IMR-90 (cell line): ENCODE results near the gene ARAP2. TPM values are rescaled to one million over a fixed set of nuclear protein-coding genes. Genes with fewer than 3 reads are reported as not detected.

Experiments used
- ATAC-seq: fragments of 200-7000 bp; cut with Tn5 transposase; 2 replicates; pipeline ENCODE4 v1.9.1; 2020; ENCODE audit warnings: low read depth, mild to moderate bottlenecking, moderate library complexity
- BruUV-seq: library from RNA; stranded (reverse); fragments of 400-500 nt; replicated peaks from 2 replicates; lab custom pipeline; 2021; lab: Mats Ljungman, UMichigan
- CTCF ChIA-PET: fragments of 300-600 bp; formaldehyde crosslinking; extraction: SDS; loops from one replicate; lab custom pipeline; 2021; ENCODE audit warnings: antibody characterized with exemption; lab: Yijun Ruan, JAX
- POLR2A ChIA-PET: fragments of 300-600 bp; sonication (Branson Sonifier 250); formaldehyde crosslinking; loops from one replicate; lab custom pipeline; 2022; ENCODE audit warnings: antibody characterized with exemption; ENCODE audit not compliant: unreplicated experiment; lab: Charles Lee
- DNase-seq: peaks from one replicate; pipeline ENCODE4 v3.0.0; 2013
- H2AFZ ChIP-seq: replicated peaks from 2 replicates; pipeline ENCODE3; 2013; ENCODE audit warnings: low read length, mild to moderate bottlenecking; ENCODE audit not compliant: poor library complexity
- H2AK5ac ChIP-seq: 2 replicates; pipeline ENCODE4 v1.6.1; 2013; ENCODE audit warnings: low read depth, low read length, inconsistent platforms
- H2AK9ac ChIP-seq: replicated peaks from 2 replicates; pipeline ENCODE3; 2013; ENCODE audit warnings: mild to moderate bottlenecking, low read depth, low read length, moderate library complexity; ENCODE audit not compliant: poor library complexity
- H2BK120ac ChIP-seq: 2 replicates; pipeline ENCODE4 v1.6.1; 2013; ENCODE audit warnings: low read depth, low read length, inconsistent platforms
- H2BK15ac ChIP-seq: 3 replicates; pipeline ENCODE4 v1.6.1; 2013; ENCODE audit warnings: low read depth, low read length, inconsistent platforms
- H2BK20ac ChIP-seq: 2 replicates; pipeline ENCODE4 v1.6.1; 2013; ENCODE audit warnings: low read depth, mild to moderate bottlenecking, inconsistent platforms, low read length, moderate library complexity
- H2BK5ac ChIP-seq: 2 replicates; pipeline ENCODE4 v1.6.1; 2013; ENCODE audit warnings: mild to moderate bottlenecking, low read depth, low read length, inconsistent platforms; ENCODE audit not compliant: poor library complexity, severe bottlenecking
- H3K14ac ChIP-seq: replicated peaks from 2 replicates; pipeline ENCODE4 v1.6.1; 2013; ENCODE audit warnings: low read depth, low read length, inconsistent platforms
- H3K18ac ChIP-seq: 2 replicates; pipeline ENCODE4 v1.6.1; 2013; ENCODE audit warnings: low read depth, low read length, control low read depth
- H3K23ac ChIP-seq: 2 replicates; pipeline ENCODE4 v1.6.1; 2013; ENCODE audit warnings: low read depth, low read length, inconsistent platforms
- H3K27ac ChIP-seq: 2 replicates; pipeline ENCODE4 v1.5.1; 2013; ENCODE audit warnings: mild to moderate bottlenecking, control low read depth, low read length; ENCODE audit not compliant: insufficient read depth
- H3K27me3 ChIP-seq: 2 replicates; pipeline ENCODE4 v1.6.1; 2013; ENCODE audit warnings: low read length; ENCODE audit not compliant: control insufficient read depth, insufficient read depth
- H3K36me3 ChIP-seq: 2 replicates; pipeline ENCODE4 v1.6.1; 2013; ENCODE audit warnings: low read length, mixed read lengths; ENCODE audit not compliant: control insufficient read depth, insufficient read depth
- H3K4ac ChIP-seq: 2 replicates; pipeline ENCODE4 v1.6.1; 2013; ENCODE audit warnings: low read depth, low read length, inconsistent platforms
- H3K4me1 ChIP-seq: 2 replicates; pipeline ENCODE4 v1.6.1; 2013; ENCODE audit warnings: low read length, mixed read lengths; ENCODE audit not compliant: control insufficient read depth, insufficient read depth
- H3K4me2 ChIP-seq: 2 replicates; pipeline ENCODE4 v1.6.1; 2013; ENCODE audit warnings: low read depth, mild to moderate bottlenecking, control low read depth, low read length, moderate library complexity
- H3K4me3 ChIP-seq: 2 replicates; pipeline ENCODE4 v1.5.1; 2013; ENCODE audit warnings: low read depth, mild to moderate bottlenecking, control low read depth, low read length, moderate library complexity; ENCODE audit not compliant: insufficient read depth
- H3K56ac ChIP-seq: 2 replicates; pipeline ENCODE4 v1.6.1; 2013; ENCODE audit warnings: low read length, inconsistent platforms; ENCODE audit not compliant: insufficient read depth; ENCODE audit errors: extremely low read depth
- H3K79me1 ChIP-seq, 2 experiments: 2 replicates each; pipeline ENCODE4 v1.6.1; 2013; ENCODE audit warnings: low read length in 2 of 2, inconsistent platforms in 1 of 2, low read depth in 1 of 2
- H3K9ac ChIP-seq: 2 replicates; pipeline ENCODE4 v1.6.1; 2013; ENCODE audit warnings: low read depth, low read length, control low read depth
- H3K9me1 ChIP-seq: 2 replicates; pipeline ENCODE4 v1.6.1; 2013; ENCODE audit warnings: low read length, inconsistent platforms; ENCODE audit not compliant: insufficient read depth
- H3K9me3 ChIP-seq: 2 replicates; pipeline ENCODE4 v1.6.1; 2013; ENCODE audit warnings: low read length; ENCODE audit not compliant: control insufficient read depth, insufficient read depth
- H4K20me1 ChIP-seq: 2 replicates; pipeline ENCODE4 v1.6.1; 2013; ENCODE audit warnings: low read length, inconsistent platforms; ENCODE audit not compliant: insufficient read depth
- H4K5ac ChIP-seq: 2 replicates; pipeline ENCODE4 v1.6.1; 2013; ENCODE audit warnings: mild to moderate bottlenecking, low read depth, low read length, control low read depth
- H4K8ac ChIP-seq, 2 experiments: 2 replicates each; pipeline ENCODE4 v1.6.1; 2013; ENCODE audit warnings: low read depth in 2 of 2, low read length in 2 of 2, control low read depth in 1 of 2, inconsistent platforms in 1 of 2
- H4K91ac ChIP-seq: 2 replicates; pipeline ENCODE4 v1.6.1; 2013; ENCODE audit warnings: low read depth, low read length, inconsistent platforms; ENCODE audit not compliant: insufficient read depth
- MAFK ChIP-seq: IDR thresholded peaks from 2 replicates; pipeline ENCODE4 v1.6.1; 2012; ENCODE audit warnings: low read depth, low read length, improper control_type of control experiment
- NFE2L2 ChIP-seq: fragments of 150-350 bp; IDR thresholded peaks from 2 replicates; pipeline ENCODE4 v1.6.1; 2016; ENCODE audit warnings: low read depth, mild to moderate bottlenecking, low read length
- WGBS, 2 experiments: methylation state at CpG; one replicate each; pipeline versions ENCODE4 v1.1.5 to v1.1.7; 2013; ENCODE audit warnings: missing lambda C conversion rate in 2 of 2; ENCODE audit not compliant: insufficient read length in 1 of 2; ENCODE audit errors: extremely low coverage in 2 of 2; 5-methylcytosine and 5-hydroxymethylcytosine counted together
- dilution Hi-C: fragments of 300-500 bp; cut with HindIII; formaldehyde crosslinking; loops from one replicate; pipeline ENCODE4 v1.14.3; 2018; ENCODE audit warnings: low sequenced_read_pairs; ENCODE audit not compliant: unreplicated experiment
- in situ Hi-C: fragments of 300-500 bp; cut with MboI; formaldehyde crosslinking; loops from 3 replicates; pipeline ENCODE4 v1.14.3; 2019; ENCODE audit warnings: low sequenced_read_pairs, inconsistent platforms, mixed read lengths
- intact Hi-C: fragments of 100-400 bp; cut with micrococcal nuclease; formaldehyde crosslinking; loops from 2 replicates; pipeline ENCODE4 v1.10.0; 2022
- polyA plus RNA-seq, 3 experiments: library from polyadenylated mRNA; depleted of rRNA; stranded (reverse); fragments of >200 nt; gene quantifications; 2 replicates each; pipeline ENCODE4 v1.2.3, GENCODE V29; 2012; ENCODE audit warnings: low replicate concordance in 1 of 3
- total RNA-seq: library from RNA; depleted of rRNA; stranded (reverse); fragments of >200 nt; gene quantifications from 2 replicates; pipeline ENCODE4 v1.2.3, GENCODE V29; 2012

Gene ARAP2
- total and polyA plus RNA-seq, 2 of the 4 experiments (the other 2 are of a cell fraction), result 0.32 to 1.8 TPM

DNA sequence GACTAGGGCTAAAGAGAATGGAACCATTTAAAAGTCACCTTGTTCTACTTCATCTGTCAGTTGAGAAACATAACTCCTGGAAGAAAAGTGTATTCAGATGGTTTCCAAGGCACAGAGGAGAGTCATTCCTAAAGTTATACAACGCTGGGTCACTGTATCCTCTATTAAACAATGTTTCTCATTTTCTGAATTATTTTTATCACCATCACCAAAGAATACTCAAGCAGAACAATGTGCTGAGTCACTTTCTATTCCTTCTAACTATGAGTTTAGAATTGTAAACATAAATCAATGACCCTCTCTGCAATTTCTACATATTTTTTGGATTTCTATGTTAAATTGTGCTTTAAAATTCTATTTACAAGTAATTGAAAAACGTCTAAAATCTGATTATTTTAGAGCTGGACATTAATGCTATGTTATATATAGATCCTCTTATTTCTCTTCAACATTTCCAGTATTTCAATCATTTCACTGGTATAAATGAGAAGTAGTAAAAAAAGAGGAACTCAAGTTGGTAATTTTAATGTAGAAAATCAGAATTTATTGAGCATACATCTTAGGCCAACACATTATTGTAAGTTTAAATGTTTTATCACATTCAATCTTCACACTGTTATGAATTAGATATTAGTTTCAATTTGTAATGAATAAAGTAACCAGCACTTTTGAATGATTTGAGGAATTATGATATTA is 44.6 kb upstream of the ARAP2 start:
- Histone ChIP-seq H3K4me2 (no peak overlapping the region), H2BK5ac (no peak overlapping the region), H3K27ac (no peak overlapping the region), H4K91ac (no peak overlapping the region), H2AK9ac (no peak overlapping the region), H4K20me1 (no peaks in the 10 kb centered on the region), H2BK20ac (no peak overlapping the region), H3K36me3 (no peaks in the 10 kb centered on the region), H4K5ac (no peak overlapping the region), H3K4me1 (no peaks in the 10 kb centered on the region), H4K8ac (no peak overlapping the region), H3K9me1 (no peaks in the 10 kb centered on the region), H3K18ac (no peak overlapping the region), H3K14ac (no peak overlapping the region), H2BK15ac (no peak overlapping the region), H3K9me3 (no peaks in the 10 kb centered on the region), H3K23ac (no peak overlapping the region), H3K9ac (no peak overlapping the region), H3K4ac (no peak overlapping the region), H3K79me1 (no peaks in the 10 kb centered on the region), H3K56ac (no peak overlapping the region), H2AK5ac (no peak overlapping the region), H3K27me3 (no peaks in the 10 kb centered on the region), H2AFZ (no peak overlapping the region), H2BK120ac (no peak overlapping the region), H3K4me3 (no peak overlapping the region)
- TF ChIP-seq NFE2L2 (peak; percentile 59), MAFK (no peak)
- ATAC-seq, result no peak; the same call in 1 of the 2 replicates
- intact Hi-C loops, result no loop called here
- in situ Hi-C loops, result no loop called here
- dilution Hi-C loops, result no loop called here
- peak; percentile 3 for DNase-seq
- ChIA-PET POLR2A (no interaction called here), CTCF (no interaction called here)
- BruUV-seq, result no TSS peak
- no CpG with 5 or more reads among the region's 2 CpGs for WGBS, 2 experiments
